GM10266 (cell line): ENCODE measurements around the gene GART.
"Not testable (repeated sequence)": the region's sequence is repeated elsewhere in the genome, so short reads cannot be mapped to it uniquely, and the experiment has no call there.

ENCODE experiments used
- DNase-seq: peaks from one replicate; pipeline ENCODE4 v3.0.0; 2012; ENCODE audit errors: extremely low spot score
- CTCF ChIP-seq: IDR thresholded peaks from 2 replicates; pipeline ENCODE4 v1.5.1; 2012; ENCODE audit warnings: mild to moderate bottlenecking, low read depth; ENCODE audit not compliant: control insufficient read depth, insufficient read depth; ENCODE audit errors: missing control alignments

GART gene

GRCh38 chr21:33578214-33578613, 36.3 kb upstream of the GART start:
- TF ChIP-seq CTCF: no peak
- no peak for DNase-seq

- DNase-seq: not testable (repeated sequence)
These were observed 34.8 kb upstream of the GART start for GRCh38 chr21:33576741-33577141.

GRCh38 chr21:33572350-33572749, 30.4 kb upstream of the GART start:
- TF ChIP-seq CTCF: no peak
- DNase-seq: no peak

- TF ChIP-seq CTCF: no peak
- no peak for DNase-seq
These were observed 28.1 kb upstream of the GART start for GRCh38 chr21:33569991-33570390.

- no peak for DNase-seq
- no peak for TF ChIP-seq CTCF
These were observed 26.5 kb upstream of the GART start for GRCh38 chr21:33568448-33568847.

GRCh38 chr21:33567914-33568313, 26.0 kb upstream of the GART start:
- DNase-seq: no peak
- TF ChIP-seq CTCF: no peak

GRCh38 chr21:33566514-33566913, 24.6 kb upstream of the GART start:
- DNase-seq: no peak
- no peak for TF ChIP-seq CTCF

- DNase-seq: no peak
- no peak for TF ChIP-seq CTCF
These were observed 20.5 kb upstream of the GART start for GRCh38 chr21:33562389-33562788.
